Coronary artery (tissue), 2 donors: Measurements from ENCODE around the gene ACAN.
A peak's percentile ranks its signal among the peaks of the same experiment; 100 is the strongest.

ENCODE experiments used
- DNase-seq: peaks from one replicate; pipeline ENCODE4 v3.0.0-alpha.2; 2017; ENCODE audit warnings: low spot score
- H3K27ac ChIP-seq, 2 donors: fragments of 200-600 bp; sonication (generic); one replicate each; pipeline ENCODE4 v1.5.1; 2016 to 2019
- H3K4me3 ChIP-seq: fragments of 200-600 bp; sonication (generic); 2 replicates; pipeline ENCODE4 v1.5.1; 2016; ENCODE audit warnings: mild to moderate bottlenecking, moderate library complexity
- CTCF ChIP-seq: fragments of 200-600 bp; sonication (generic); IDR thresholded peaks from one replicate; pipeline ENCODE4 v1.5.1; 2019; ENCODE audit warnings: antibody characterized with exemption

The ACAN gene

DNA sequence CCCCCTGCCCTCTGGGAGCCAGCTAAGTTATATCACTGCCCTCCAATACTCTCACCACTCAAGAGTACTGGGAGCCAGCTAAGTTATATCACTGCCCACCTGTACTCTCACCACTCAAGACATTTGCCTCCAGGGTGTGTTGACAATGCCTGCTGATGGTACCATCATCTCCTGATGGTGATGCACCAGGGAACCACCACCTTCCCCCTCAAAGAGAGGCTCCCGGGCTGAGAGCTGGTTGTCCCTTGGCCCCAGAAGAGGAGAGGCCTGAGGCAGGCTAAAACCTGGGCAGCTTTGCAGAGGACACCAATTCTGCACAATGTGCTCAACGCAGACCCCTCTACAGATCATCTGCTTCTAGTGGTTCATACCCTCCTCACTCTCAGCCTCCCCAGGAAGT, 99.6 kb downstream of the ACAN start:
- TF ChIP-seq CTCF: no peak
- DNase-seq: no peak
- no peak overlapping the region for H3K4me3 ChIP-seq
- H3K27ac ChIP-seq: peak overlapping the region; percentile 33 to 90

GRCh38 chr15:88904257-88904623, 101.0 kb downstream of the ACAN start:
- TF ChIP-seq CTCF: no peak
- Histone ChIP-seq H3K27ac (peak overlapping the region; percentile 94 to 98), H3K4me3 (no peak overlapping the region)
- DNase-seq: peak; percentile 60

- peak; percentile 87 for DNase-seq
- peak overlapping the region; percentile 42 for H3K4me3 ChIP-seq
- peak; percentile 98 for TF ChIP-seq CTCF
- H3K27ac ChIP-seq: peak overlapping the region; percentile 94 to 98
Measured at GRCh38 chr15:88904624-88905327, 101.5 kb downstream of the ACAN start.

GRCh38 chr15:88905576-88905975, 102.3 kb downstream of the ACAN start:
- no peak for TF ChIP-seq CTCF
- H3K4me3 ChIP-seq: peak overlapping the region; percentile 42
- H3K27ac ChIP-seq: peak overlapping the region; percentile 94 to 98
- DNase-seq: peak; percentile 64

DNA sequence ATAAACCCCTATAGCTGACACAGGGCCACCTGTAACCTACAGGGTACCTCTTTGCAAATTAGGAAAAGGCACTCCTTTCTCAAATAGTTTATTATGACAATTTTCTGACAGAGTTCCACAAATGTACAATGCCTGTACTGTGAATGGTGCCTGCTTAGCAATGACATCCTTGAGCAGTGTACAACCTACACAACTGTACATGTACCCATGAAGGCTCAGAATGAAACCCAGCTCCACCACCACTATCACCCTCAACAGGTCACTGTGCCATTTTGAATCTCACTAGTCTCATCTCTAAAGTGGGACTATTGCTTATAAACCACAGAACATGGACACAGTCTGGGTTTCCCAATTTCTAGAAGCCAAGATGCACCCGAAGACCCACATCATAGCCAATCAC, 102.9 kb downstream of the ACAN start:
- Histone ChIP-seq H3K27ac (peak overlapping the region; percentile 94 to 98), H3K4me3 (no peak overlapping the region)
- no peak for DNase-seq
- TF ChIP-seq CTCF: no peak

- DNase-seq: peak; percentile 67
- TF ChIP-seq CTCF: no peak
- H3K4me3 ChIP-seq: peak overlapping the region; percentile 97
- H3K27ac ChIP-seq: peak overlapping the region; percentile 94 to 98
Measured at GRCh38 chr15:88906551-88906950, 103.3 kb downstream of the ACAN start.

DNA sequence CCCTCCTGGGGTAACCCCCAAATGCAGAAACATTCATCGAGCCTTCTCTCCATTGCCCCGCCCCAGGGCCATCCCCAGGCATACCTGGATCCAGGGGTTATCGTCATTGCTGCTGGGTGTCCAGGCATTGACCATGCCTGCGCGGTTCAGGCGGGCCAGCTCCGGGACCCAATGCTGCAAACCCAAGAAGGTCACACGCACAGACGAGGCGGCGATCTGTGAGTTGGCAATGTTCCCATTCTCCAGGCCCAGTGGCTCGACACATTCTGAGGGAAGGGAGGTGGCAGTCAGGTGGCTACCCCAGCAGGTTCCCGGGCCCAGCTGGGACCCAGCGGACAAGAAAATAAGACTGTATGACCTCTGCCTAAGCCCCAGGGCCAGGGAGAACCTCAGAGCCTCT, 103.9 kb downstream of the ACAN start:
- H3K27ac ChIP-seq: peak overlapping the region; percentile 94 to 98
- no peak for TF ChIP-seq CTCF
- H3K4me3 ChIP-seq: peak overlapping the region; percentile 97
- no peak for DNase-seq
